Transverse colon (tissue), 4 donors: ENCODE data around the gene FAM89B. TPM values are rescaled to one million over a fixed set of nuclear protein-coding genes. Genes with fewer than 3 reads are reported as not detected.

ENCODE experiments used
- DNase-seq: peaks from one replicate; pipeline ENCODE4 v3.0.0-alpha.2; 2019
- H3K27ac ChIP-seq, 4 donors: fragments of 200-600 bp; sonication (generic); 2 replicates each; pipeline ENCODE4 v1.5.1; 2016 to 2018; ENCODE audit warnings: inconsistent platforms in 4 of 4
- H3K27me3 ChIP-seq: fragments of 200-600 bp; sonication (generic); 2 replicates; pipeline ENCODE4 v1.5.1; 2017; ENCODE audit warnings: inconsistent platforms
- H3K36me3 ChIP-seq, 4 donors: fragments of 200-600 bp; sonication (generic); 2 replicates each; pipeline ENCODE4 v1.5.1; 2017 to 2019; ENCODE audit warnings: inconsistent platforms in 4 of 4
- H3K4me1 ChIP-seq, 4 donors: fragments of 200-600 bp; sonication (generic); 2 replicates each; pipeline ENCODE4 v1.5.1; 2017 to 2020; ENCODE audit warnings: inconsistent platforms in 4 of 4
- H3K4me3 ChIP-seq, 4 donors: fragments of 200-600 bp; sonication (generic); 1 replicate in 1 of 4; 2 replicates in 3 of 4; pipeline versions ENCODE4 v1.5.1 to v1.6.1; 2017 to 2019; ENCODE audit warnings: inconsistent platforms in 4 of 4
- H3K9me3 ChIP-seq, 2 donors: fragments of 200-600 bp; sonication (generic); 2 replicates each; pipeline ENCODE4 v1.5.1; 2017 to 2019; ENCODE audit warnings: inconsistent platforms in 2 of 2
- CTCF ChIP-seq, 5 experiments: fragments of 200-600 bp in 3 of 5; fragments of 450-650 bp in 2 of 5; sonication (generic) in 3 of 5; IDR thresholded peaks; 1 replicate in 2 of 5; 2 replicates in 3 of 5; pipeline ENCODE4 v1.5.1; 2016 to 2017; ENCODE audit warnings: antibody characterized with exemption in 5 of 5, inconsistent platforms in 3 of 5, mild to moderate bottlenecking in 2 of 5, moderate library complexity in 1 of 5
- EP300 ChIP-seq: sonication (generic); formaldehyde crosslinking; IDR thresholded peaks from one replicate; pipeline ENCODE4 v1.6.1; 2017; ENCODE audit warnings: antibody characterized with exemption, low read depth
- POLR2A ChIP-seq: fragments of 450-650 bp; IDR thresholded peaks from one replicate; pipeline ENCODE4 v1.6.1; 2016; ENCODE audit warnings: antibody characterized with exemption, mild to moderate bottlenecking, moderate library complexity
- POLR2AphosphoS5 ChIP-seq, 3 donors: sonication (generic); formaldehyde crosslinking; IDR thresholded peaks; one replicate each; pipeline ENCODE4 v1.6.1; 2016; ENCODE audit warnings: antibody characterized with exemption in 3 of 3
- WGBS, 2 donors: methylation state at CpG; one replicate each; pipeline ENCODE4 v1.1.5; 2018; ENCODE audit warnings: low coverage in 1 of 2; 5-methylcytosine and 5-hydroxymethylcytosine counted together
- in situ Hi-C, 4 donors: fragments of 200-750 bp; cut with MboI; loops; one replicate each; pipeline versions ENCODE4 v1.15.0 to v1.15.1; 2017; ENCODE audit warnings: low sequenced_read_pairs in 3 of 4, low pct_ligation_motif_present in 1 of 4, low pct_unique_long_range_greater_than_20kb in 1 of 4
- intact Hi-C: fragments of 100-400 bp; cut with DNase I; formaldehyde crosslinking; loops from one replicate; pipeline ENCODE4 v1.15.1; 2023; ENCODE audit warnings: low total_unique reads
- total RNA-seq, 4 donors: library from RNA; depleted of rRNA; stranded (reverse); fragments of >200 nt; gene quantifications; one replicate each; pipeline ENCODE4 v1.1.0, GENCODE V29; 2016

The FAM89B gene
- total RNA-seq, 4 donors from 2014 or later = 25.2 to 254 (median 51.6) TPM

- DNase-seq = no peak
- intact Hi-C loops (no loop called here), in situ Hi-C loops (no loop called here)
- H3K4me1 ChIP-seq = peaks cover 6 to 15% (median 13%) of the 10 kb centered on the region in 4 donors
- WGBS, 2 donors = 81% methylated on average over 5 of the region's 5 CpGs; no CpG with 5 or more reads in 1 of the 2 donors
- peaks cover 0 to 23% (median 11%) of the 10 kb centered on the region in 4 donors for H3K36me3 ChIP-seq
- no peak overlapping the region for H3K4me3 ChIP-seq
- TF ChIP-seq CTCF (IDR thresholded peaks at IDR 0.05) = no peak
- TF ChIP-seq POLR2AphosphoS5 (IDR thresholded peaks at IDR 0.05) = no peak
- no peak for TF ChIP-seq POLR2A
- TF ChIP-seq EP300 = no peak
- no peaks in the 10 kb centered on the region for H3K9me3 ChIP-seq
- H3K27ac ChIP-seq = no peak overlapping the region
- H3K27me3 ChIP-seq = no peaks in the 10 kb centered on the region
Observed at GRCh38 chr11:65530157-65530496, 42.2 kb upstream of the FAM89B start.

GRCh38 chr11:65532388-65533064 lies 39.8 kb upstream of the FAM89B start:
- Histone ChIP-seq H3K9me3 (no peaks in the 10 kb centered on the region), H3K36me3 (peaks cover 0 to 23% (median 11%) of the 10 kb centered on the region in 4 donors), H3K27ac (no peak overlapping the region), H3K27me3 (no peaks in the 10 kb centered on the region), H3K4me3 (no peak overlapping the region), H3K4me1 (no peaks in the 10 kb centered on the region)
- DNase-seq = no peak
- no peak for TF ChIP-seq EP300
- no peak for TF ChIP-seq CTCF (IDR thresholded peaks at IDR 0.05)
- TF ChIP-seq POLR2AphosphoS5 (IDR thresholded peaks at IDR 0.05) = no peak
- no peak for TF ChIP-seq POLR2A
- WGBS, 2 donors = 93% methylated on average over 14 of the region's 15 CpGs; no CpG with 5 or more reads in 1 of the 2 donors
- intact Hi-C loops = no loop called here
- in situ Hi-C loops = no loop called here

GRCh38 chr11:65535102-65535501 lies 37.2 kb upstream of the FAM89B start:
- Histone ChIP-seq H3K4me3 (no peak overlapping the region), H3K9me3 (no peaks in the 10 kb centered on the region), H3K27me3 (no peaks in the 10 kb centered on the region), H3K4me1 (peaks cover 5 to 8% (median 7%) of the 10 kb centered on the region in 4 donors), H3K36me3 (peaks cover 0 to 35% (median 11%) of the 10 kb centered on the region in 4 donors), H3K27ac (no peak overlapping the region)
- TF ChIP-seq POLR2A (no peak), POLR2AphosphoS5 (IDR thresholded peaks at IDR 0.05) (no peak), EP300 (no peak), CTCF (IDR thresholded peaks at IDR 0.05) (no peak)
- no peak for DNase-seq
- in situ Hi-C loops = no loop called here
- 88% methylated on average over 9 of the region's 9 CpGs; no CpG with 5 or more reads in 1 of the 2 donors for WGBS, 2 donors
- intact Hi-C loops = loop anchor here (5.0 kb wide), 1 partner anchor 853 kb away; no protein-coding TSS in a partner anchor

GRCh38 chr11:65536412-65537295 lies 35.7 kb upstream of the FAM89B start:
- Histone ChIP-seq H3K4me3 (no peak overlapping the region), H3K36me3 (peaks cover 0 to 26% (median 7%) of the 10 kb centered on the region in 4 donors), H3K27ac (no peak overlapping the region), H3K4me1 (peaks cover 12 to 16% (median 14%) of the 10 kb centered on the region in 4 donors), H3K27me3 (no peaks in the 10 kb centered on the region), H3K9me3 (no peaks in the 10 kb centered on the region)
- intact Hi-C loops (loop anchor here (5.0 kb wide), 1 partner anchor 854 kb away; no protein-coding TSS in a partner anchor), in situ Hi-C loops (no loop called here)
- TF ChIP-seq POLR2A (no peak), EP300 (no peak), CTCF (IDR thresholded peaks at IDR 0.05) (no peak), POLR2AphosphoS5 (IDR thresholded peaks at IDR 0.05) (no peak)
- no peak for DNase-seq
- 80% methylated on average over 12 of the region's 12 CpGs; no CpG with 5 or more reads in 1 of the 2 donors for WGBS, 2 donors
